Kidney epithelial cell (primary cell): ENCODE results near the gene CADPS. TPM values are rescaled to one million over a fixed set of nuclear protein-coding genes. Genes with fewer than 3 reads are reported as not detected.

Experiments
- DNase-seq: peaks from one replicate; pipeline ENCODE4 v3.0.0-alpha.2; 2010; ENCODE audit warnings: low read depth
- H3K27me3 ChIP-seq: 2 replicates; pipeline ENCODE4 v1.6.0; 2011; ENCODE audit warnings: low read length; ENCODE audit not compliant: control insufficient read depth, insufficient read depth
- H3K36me3 ChIP-seq: 2 replicates; pipeline ENCODE4 v1.5.1; 2011; ENCODE audit warnings: low read length; ENCODE audit not compliant: control insufficient read depth, insufficient read depth
- H3K4me3 ChIP-seq: 2 replicates; pipeline ENCODE4 v1.5.1; 2011; ENCODE audit warnings: low read depth, mild to moderate bottlenecking, control low read depth, low read length
- total RNA-seq: library from RNA; depleted of rRNA; stranded (reverse); fragments of >200 nt; gene quantifications from 2 replicates; pipeline ENCODE4 v1.2.3, GENCODE V29; 2015
- TF ChIP-seq, protein P1 (sequence below): IDR thresholded peaks from 2 replicates; pipeline ENCODE4 v1.5.1; 2011; ENCODE audit warnings: mild to moderate bottlenecking, moderate library complexity, low read length, control low read depth, inconsistent platforms; ENCODE audit not compliant: insufficient read depth, poor library complexity, severe bottlenecking

The CADPS gene
- total RNA-seq, 1 donor from 2014 or later, result 0.08 TPM

DNA sequence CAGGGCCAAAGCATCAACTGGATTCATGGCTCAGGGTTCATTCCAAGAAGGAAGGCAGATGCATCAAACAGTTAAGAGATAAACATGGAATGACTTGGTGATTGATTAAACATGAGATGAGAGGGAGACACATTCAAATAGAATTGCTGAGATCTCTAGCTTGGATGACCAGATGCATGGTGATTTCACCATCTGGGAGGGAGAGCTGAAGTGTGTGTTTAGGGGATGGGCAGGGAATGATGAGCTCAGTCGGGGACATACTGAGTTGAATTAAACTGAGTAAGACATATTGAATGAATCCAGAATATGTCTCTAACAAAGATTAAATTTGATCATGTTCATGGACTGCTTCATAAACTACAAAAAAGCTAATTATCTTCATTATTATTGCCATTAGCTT, 35.5 kb downstream of the CADPS start:
- no peak for DNase-seq
- H3K36me3 ChIP-seq, result no peaks in the 10 kb centered on the region
- TF ChIP-seq, protein P1, sequence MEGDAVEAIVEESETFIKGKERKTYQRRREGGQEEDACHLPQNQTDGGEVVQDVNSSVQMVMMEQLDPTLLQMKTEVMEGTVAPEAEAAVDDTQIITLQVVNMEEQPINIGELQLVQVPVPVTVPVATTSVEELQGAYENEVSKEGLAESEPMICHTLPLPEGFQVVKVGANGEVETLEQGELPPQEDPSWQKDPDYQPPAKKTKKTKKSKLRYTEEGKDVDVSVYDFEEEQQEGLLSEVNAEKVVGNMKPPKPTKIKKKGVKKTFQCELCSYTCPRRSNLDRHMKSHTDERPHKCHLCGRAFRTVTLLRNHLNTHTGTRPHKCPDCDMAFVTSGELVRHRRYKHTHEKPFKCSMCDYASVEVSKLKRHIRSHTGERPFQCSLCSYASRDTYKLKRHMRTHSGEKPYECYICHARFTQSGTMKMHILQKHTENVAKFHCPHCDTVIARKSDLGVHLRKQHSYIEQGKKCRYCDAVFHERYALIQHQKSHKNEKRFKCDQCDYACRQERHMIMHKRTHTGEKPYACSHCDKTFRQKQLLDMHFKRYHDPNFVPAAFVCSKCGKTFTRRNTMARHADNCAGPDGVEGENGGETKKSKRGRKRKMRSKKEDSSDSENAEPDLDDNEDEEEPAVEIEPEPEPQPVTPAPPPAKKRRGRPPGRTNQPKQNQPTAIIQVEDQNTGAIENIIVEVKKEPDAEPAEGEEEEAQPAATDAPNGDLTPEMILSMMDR, result no peak

DNA sequence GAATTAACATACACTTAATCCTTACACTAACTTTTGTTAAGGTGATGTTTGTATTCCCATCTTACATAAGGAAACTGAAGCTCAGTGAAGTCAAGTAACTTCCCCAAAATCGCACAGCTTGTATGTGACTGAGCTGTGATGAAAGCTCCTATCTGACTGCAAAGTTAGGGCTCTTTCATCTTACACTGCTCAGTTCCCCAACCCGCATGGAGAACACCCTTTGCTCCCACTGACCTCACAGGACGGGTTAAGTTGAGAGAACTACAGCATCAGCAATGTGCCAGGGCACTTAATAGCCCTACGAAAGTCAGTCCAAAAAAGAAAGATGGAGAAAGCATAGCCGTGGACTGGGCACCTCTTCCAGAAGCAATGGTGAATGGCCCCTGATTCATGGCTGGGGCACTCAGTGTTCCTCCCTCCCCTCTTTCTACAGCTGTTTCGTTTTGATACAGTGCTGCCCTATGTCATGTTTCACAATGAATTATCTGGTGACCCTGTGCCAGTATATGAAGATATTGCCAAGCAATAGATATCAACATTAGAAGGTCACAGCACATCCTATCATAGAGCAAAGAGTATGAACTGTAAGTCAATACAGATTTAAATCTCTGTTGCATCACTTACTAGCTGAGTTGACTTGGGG, 38.0 kb downstream of the CADPS start:
- H3K27me3 ChIP-seq, result no peaks in the 10 kb centered on the region
- no peak for DNase-seq
- TF ChIP-seq, protein P1, result no peak
- no peaks in the 10 kb centered on the region for H3K36me3 ChIP-seq
- no peak overlapping the region for H3K4me3 ChIP-seq

More for the DNA sequence above, 35.5 kb downstream of the CADPS start:
- H3K4me3 ChIP-seq, result no peak overlapping the region
- H3K27me3 ChIP-seq, result no peaks in the 10 kb centered on the region

DNA sequence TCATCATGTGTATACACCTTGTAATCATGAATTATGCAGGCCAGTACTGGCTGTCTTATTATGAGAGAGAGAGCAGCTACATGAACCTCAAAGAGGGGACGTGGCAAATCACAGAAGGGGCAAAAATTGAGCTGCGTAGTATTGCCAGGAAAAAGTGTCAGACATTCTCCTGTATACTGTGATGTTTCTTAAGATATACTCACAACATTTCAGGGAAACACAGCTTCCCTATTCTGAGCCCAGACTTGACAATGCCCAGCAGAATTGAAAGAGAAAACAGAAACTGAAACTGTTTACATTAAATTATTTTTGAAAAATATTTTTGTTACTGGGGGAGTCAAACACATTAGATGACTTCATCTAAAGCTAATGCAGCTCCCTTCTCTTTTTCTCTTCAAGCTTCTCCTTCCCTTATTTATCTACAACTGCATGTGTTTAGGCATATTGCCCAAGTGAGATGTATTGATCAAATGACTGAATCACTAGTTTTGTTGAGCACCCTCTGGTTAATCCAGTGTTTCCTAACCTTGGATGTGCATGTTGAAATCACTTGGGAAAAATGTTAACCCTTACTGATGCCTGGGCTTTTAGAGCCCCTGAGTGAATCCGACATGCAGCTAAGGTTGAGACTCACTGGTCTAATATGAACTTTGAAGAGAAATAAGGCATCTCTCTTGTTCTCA, 39.5 kb downstream of the CADPS start:
- Histone ChIP-seq H3K4me3 (no peak overlapping the region), H3K27me3 (no peaks in the 10 kb centered on the region), H3K36me3 (no peaks in the 10 kb centered on the region)
- TF ChIP-seq, protein P1, result no peak
- no peak for DNase-seq

DNA sequence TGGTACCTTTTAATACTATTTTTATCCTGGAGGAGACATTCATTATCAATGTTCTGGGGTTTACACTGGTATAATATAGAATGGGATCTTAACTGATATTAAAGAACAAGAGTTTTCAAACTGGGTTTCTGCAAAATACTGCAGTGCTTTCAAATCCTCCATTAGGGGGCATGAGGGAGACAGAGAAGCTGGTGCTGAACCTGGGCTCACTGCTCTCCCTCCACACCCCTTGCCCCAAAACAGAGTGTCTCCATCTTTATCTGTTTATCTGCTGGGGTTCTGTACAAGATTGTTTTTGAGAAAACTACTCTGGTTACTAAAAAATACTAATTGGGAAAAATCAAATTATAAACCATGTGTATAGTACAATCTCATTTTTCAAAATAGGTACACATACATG, 41.7 kb downstream of the CADPS start:
- no peaks in the 10 kb centered on the region for H3K27me3 ChIP-seq
- no peak for DNase-seq
- no peak overlapping the region for H3K4me3 ChIP-seq
- no peaks in the 10 kb centered on the region for H3K36me3 ChIP-seq
- TF ChIP-seq, protein P1, result peak; percentile 42

DNA sequence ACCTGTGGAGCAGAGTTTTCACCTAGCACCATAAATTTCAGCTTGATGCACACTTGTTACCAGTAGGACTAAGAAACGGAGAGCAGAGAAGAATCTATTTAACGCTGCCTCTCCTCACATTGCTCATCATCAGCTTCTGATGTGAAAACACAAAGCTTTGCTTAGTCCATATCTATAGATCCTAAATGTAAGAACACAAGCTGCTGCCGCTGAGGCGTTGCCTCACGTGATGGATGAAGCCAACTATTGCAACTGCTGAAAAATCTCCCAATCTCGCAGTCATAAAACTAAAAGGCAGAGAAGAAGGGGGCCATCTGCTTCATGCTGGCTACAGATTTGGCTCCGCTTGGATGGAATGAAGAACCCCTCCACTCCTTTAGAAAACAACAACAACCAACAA, 42.7 kb downstream of the CADPS start:
- Histone ChIP-seq H3K4me3 (no peak overlapping the region), H3K27me3 (no peaks in the 10 kb centered on the region), H3K36me3 (no peaks in the 10 kb centered on the region)
- TF ChIP-seq, protein P1, result no peak
- DNase-seq, result no peak
